Mesenchymal stem cell (in vitro differentiated cells and primary cell): ENCODE data around the gene CCDC50.
A peak's percentile ranks its signal among the peaks of the same experiment; 100 is the strongest.

ENCODE experiments used
- DNase-seq: peaks from one replicate; pipeline ENCODE4 v3.0.0-alpha.2; 2013
- H2AFZ ChIP-seq: one replicate; pipeline ENCODE4 v1.6.1; 2013; ENCODE audit warnings: low read depth, mild to moderate bottlenecking, control low read depth, inconsistent platforms, low read length, moderate library complexity
- H2AK5ac ChIP-seq: 2 replicates; pipeline ENCODE4 v1.6.1; 2013; ENCODE audit warnings: low read length, moderate library complexity, mild to moderate bottlenecking, inconsistent platforms; ENCODE audit not compliant: severe bottlenecking
- H2BK120ac ChIP-seq: one replicate; pipeline ENCODE4 v1.6.1; 2013; ENCODE audit warnings: low read depth, mild to moderate bottlenecking, inconsistent platforms, low read length, moderate library complexity
- H2BK12ac ChIP-seq, 2 experiments: one replicate each; pipeline ENCODE4 v1.6.1; 2013; ENCODE audit warnings: inconsistent platforms in 2 of 2, low read length in 2 of 2, mild to moderate bottlenecking in 2 of 2, moderate library complexity in 2 of 2, control low read depth in 1 of 2
- H2BK15ac ChIP-seq: one replicate; pipeline ENCODE4 v1.6.1; 2013; ENCODE audit warnings: mild to moderate bottlenecking, low read depth, inconsistent platforms; ENCODE audit not compliant: poor library complexity, severe bottlenecking
- H2BK5ac ChIP-seq: 2 replicates; pipeline ENCODE4 v1.6.1; 2013; ENCODE audit warnings: low read depth, mild to moderate bottlenecking, low read length, control low read depth, inconsistent platforms; ENCODE audit not compliant: poor library complexity, severe bottlenecking
- H3K14ac ChIP-seq, 2 experiments: one replicate each; pipeline ENCODE4 v1.6.1; 2013; ENCODE audit warnings: inconsistent platforms in 2 of 2, low read length in 2 of 2, control low read depth in 1 of 2, mild to moderate bottlenecking in 1 of 2, moderate library complexity in 1 of 2
- H3K18ac ChIP-seq, 2 experiments: one replicate each; pipeline ENCODE4 v1.6.1; 2013; ENCODE audit warnings: inconsistent platforms in 2 of 2, low read length in 2 of 2, control low read depth in 1 of 2, low read depth in 1 of 2, mild to moderate bottlenecking in 1 of 2
- H3K23ac ChIP-seq, 2 experiments: one replicate each; pipeline ENCODE4 v1.6.1; 2013; ENCODE audit warnings: inconsistent platforms in 2 of 2, low read length in 2 of 2, mild to moderate bottlenecking in 2 of 2, moderate library complexity in 2 of 2, control low read depth in 1 of 2
- H3K27ac ChIP-seq: 2 replicates; pipeline ENCODE4 v1.5.1; 2013; ENCODE audit warnings: mild to moderate bottlenecking, moderate library complexity, low read length, control low read depth, inconsistent platforms; ENCODE audit not compliant: poor library complexity, severe bottlenecking
- H3K27me3 ChIP-seq, 2 experiments: 2 replicates each; pipeline versions ENCODE4 v1.6.1 to v1.7.0; 2013; ENCODE audit warnings: low read length in 2 of 2, mild to moderate bottlenecking in 2 of 2, moderate library complexity in 2 of 2, control low read depth in 1 of 2, inconsistent platforms in 1 of 2; ENCODE audit not compliant: control insufficient read depth in 1 of 2, insufficient read depth in 1 of 2
- H3K36me3 ChIP-seq, 2 experiments: 2 replicates each; pipeline versions ENCODE4 v1.6.1 to v1.7.0; 2013; ENCODE audit warnings: low read length in 2 of 2, control low read depth in 1 of 2, inconsistent platforms in 1 of 2, low read depth in 1 of 2, mild to moderate bottlenecking in 1 of 2; ENCODE audit not compliant: insufficient read depth in 2 of 2, control insufficient read depth in 1 of 2
- H3K4ac ChIP-seq, 2 experiments: one replicate each; pipeline ENCODE4 v1.6.1; 2013; ENCODE audit warnings: inconsistent platforms in 2 of 2, low read length in 2 of 2, mild to moderate bottlenecking in 2 of 2, moderate library complexity in 2 of 2, control low read depth in 1 of 2, low read depth in 1 of 2
- H3K4me1 ChIP-seq: 2 replicates; pipeline ENCODE4 v1.6.1; 2013; ENCODE audit warnings: low read depth, low read length, control low read depth; ENCODE audit not compliant: control insufficient read depth, insufficient read depth
- H3K4me2 ChIP-seq: 2 replicates; pipeline ENCODE4 v1.6.1; 2013; ENCODE audit warnings: low read length, mild to moderate bottlenecking, inconsistent platforms; ENCODE audit not compliant: poor library complexity, severe bottlenecking
- H3K4me3 ChIP-seq, 2 experiments: 2 replicates each; pipeline versions ENCODE4 v1.5.1 to v1.7.0; 2013; ENCODE audit warnings: low read length in 2 of 2, mild to moderate bottlenecking in 2 of 2, control low read depth in 1 of 2, low read depth in 1 of 2; ENCODE audit not compliant: insufficient read depth in 1 of 2
- H3K79me1 ChIP-seq: replicated peaks from 2 replicates; pipeline ENCODE4 v1.6.1; 2013; ENCODE audit warnings: mild to moderate bottlenecking, control low read depth, low read length, inconsistent platforms; ENCODE audit not compliant: poor library complexity, severe bottlenecking
- H3K9ac ChIP-seq: 2 replicates; pipeline ENCODE4 v1.7.0; 2013; ENCODE audit warnings: mild to moderate bottlenecking, low read length, moderate library complexity
- H3K9me3 ChIP-seq: 2 replicates; pipeline ENCODE4 v1.7.0; 2013; ENCODE audit warnings: mild to moderate bottlenecking, low read length; ENCODE audit not compliant: control insufficient read depth
- H4K8ac ChIP-seq: one replicate; pipeline ENCODE4 v1.6.1; 2013; ENCODE audit warnings: inconsistent platforms, mild to moderate bottlenecking, low read length, moderate library complexity
- H4K91ac ChIP-seq: one replicate; pipeline ENCODE4 v1.6.1; 2013; ENCODE audit warnings: mild to moderate bottlenecking, low read length, inconsistent platforms
- WGBS: methylation state at CpG from one replicate; pipeline ENCODE4 v1.1.7; 2013; ENCODE audit warnings: mixed read lengths; 5-methylcytosine and 5-hydroxymethylcytosine counted together

Gene CCDC50

GRCh38 chr3:191340966-191341365 lies 11.8 kb downstream of the CCDC50 start:
- H3K9me3 ChIP-seq: no peaks in the 10 kb centered on the region
- H2AFZ ChIP-seq: no peak overlapping the region
- no peak overlapping the region for H3K4ac ChIP-seq
- no peak overlapping the region for H2BK15ac ChIP-seq
- H3K23ac ChIP-seq: no peak overlapping the region
- DNase-seq: peak; percentile 0
- no peaks in the 10 kb centered on the region for H3K79me1 ChIP-seq
- no peaks in the 10 kb centered on the region for H3K36me3 ChIP-seq
- no peak overlapping the region for H3K14ac ChIP-seq
- peaks cover 8% of the 10 kb centered on the region for H3K4me1 ChIP-seq
- no peak overlapping the region for H3K4me2 ChIP-seq
- peak overlapping the region; percentile 29 for H3K27ac ChIP-seq
- H2BK120ac ChIP-seq: no peak overlapping the region
- H3K4me3 ChIP-seq: no peak overlapping the region
- no peak overlapping the region for H3K9ac ChIP-seq
- H4K91ac ChIP-seq: no peak overlapping the region
- no peak overlapping the region for H2AK5ac ChIP-seq
- WGBS: no CpG with 5 or more reads among the region's 1 CpG
- no peaks in the 10 kb centered on the region for H3K27me3 ChIP-seq
- no peak overlapping the region for H2BK12ac ChIP-seq
- no peak overlapping the region for H2BK5ac ChIP-seq
- H4K8ac ChIP-seq: no peak overlapping the region
- H3K18ac ChIP-seq: no peak overlapping the region

GRCh38 chr3:191342006-191342405 lies 12.8 kb downstream of the CCDC50 start:
- Histone ChIP-seq H3K36me3 (no peaks in the 10 kb centered on the region), H3K27ac (no peak overlapping the region), H2BK15ac (no peak overlapping the region), H3K9me3 (no peaks in the 10 kb centered on the region), H3K79me1 (no peaks in the 10 kb centered on the region), H3K4ac (no peak overlapping the region), H2BK12ac (no peak overlapping the region), H2BK5ac (no peak overlapping the region), H3K23ac (no peak overlapping the region), H4K8ac (no peak overlapping the region), H3K9ac (peak overlapping the region; percentile 8), H3K27me3 (no peaks in the 10 kb centered on the region), H2BK120ac (no peak overlapping the region), H3K14ac (no peak overlapping the region), H4K91ac (no peak overlapping the region), H3K4me1 (peaks cover 8% of the 10 kb centered on the region), H2AK5ac (no peak overlapping the region), H3K4me2 (no peak overlapping the region), H3K18ac (no peak overlapping the region), H2AFZ (no peak overlapping the region), H3K4me3 (no peak overlapping the region)
- peak; percentile 33 for DNase-seq
- WGBS: 100% methylated on average over 1 of the region's 2 CpGs

- Histone ChIP-seq H3K9ac (peak overlapping the region; percentile 8), H4K8ac (no peak overlapping the region), H2AFZ (no peak overlapping the region), H3K27me3 (no peaks in the 10 kb centered on the region), H2BK12ac (no peak overlapping the region), H3K36me3 (no peaks in the 10 kb centered on the region), H3K18ac (no peak overlapping the region), H3K4me2 (no peak overlapping the region), H3K4ac (no peak overlapping the region), H3K23ac (no peak overlapping the region), H2BK15ac (no peak overlapping the region), H2BK5ac (no peak overlapping the region), H3K27ac (peak overlapping the region; percentile 11), H3K14ac (no peak overlapping the region), H3K9me3 (no peaks in the 10 kb centered on the region), H3K4me1 (peaks cover 8% of the 10 kb centered on the region), H3K4me3 (no peak overlapping the region), H3K79me1 (no peaks in the 10 kb centered on the region), H2AK5ac (peak overlapping the region; percentile 5), H2BK120ac (no peak overlapping the region), H4K91ac (no peak overlapping the region)
- no peak for DNase-seq
Measured at GRCh38 chr3:191342411-191342810, 13.2 kb downstream of the CCDC50 start.

- Histone ChIP-seq H2BK12ac (no peak overlapping the region), H2BK120ac (no peak overlapping the region), H3K14ac (no peak overlapping the region), H2BK5ac (no peak overlapping the region), H2AFZ (no peak overlapping the region), H3K18ac (no peak overlapping the region), H2BK15ac (no peak overlapping the region), H3K79me1 (no peaks in the 10 kb centered on the region), H3K23ac (no peak overlapping the region), H3K27ac (peak overlapping the region; percentile 56), H3K27me3 (no peaks in the 10 kb centered on the region), H4K8ac (no peak overlapping the region), H3K9ac (peak overlapping the region; percentile 11), H4K91ac (no peak overlapping the region), H3K4me2 (no peak overlapping the region), H3K4me3 (no peak overlapping the region), H3K36me3 (no peaks in the 10 kb centered on the region), H2AK5ac (no peak overlapping the region), H3K4me1 (peaks cover 8% of the 10 kb centered on the region), H3K9me3 (no peaks in the 10 kb centered on the region), H3K4ac (no peak overlapping the region)
- 90% methylated on average over 2 of the region's 4 CpGs for WGBS
- DNase-seq: peak; percentile 16
Measured at GRCh38 chr3:191343115-191343514, 13.9 kb downstream of the CCDC50 start.
